Sigmoid colon (tissue), 4 donors: ENCODE data around the gene CCDC152.

Experiments
- POLR2A ChIP-seq, 2 donors: fragments of 450-650 bp; IDR thresholded peaks; one replicate each; pipeline ENCODE4 v1.6.1; 2016; ENCODE audit warnings: antibody characterized with exemption in 2 of 2, mild to moderate bottlenecking in 2 of 2, moderate library complexity in 2 of 2
- POLR2AphosphoS5 ChIP-seq, 4 donors: sonication (generic); formaldehyde crosslinking; IDR thresholded peaks; one replicate each; pipeline ENCODE4 v1.6.1; 2017; ENCODE audit warnings: antibody characterized with exemption in 4 of 4
- TF ChIP-seq, protein P1 (sequence below), 4 experiments: fragments of 450-650 bp in 3 of 4; fragments of 200-600 bp in 1 of 4; IDR thresholded peaks; one replicate each; pipeline ENCODE4 v1.5.1; 2016 to 2019; ENCODE audit warnings: antibody characterized with exemption in 4 of 4, mild to moderate bottlenecking in 3 of 4, moderate library complexity in 2 of 4

- TF ChIP-seq POLR2A (IDR thresholded peaks at IDR 0.05) (no peak), POLR2AphosphoS5 (IDR thresholded peaks at IDR 0.05) (no peak)
- TF ChIP-seq, protein P1, sequence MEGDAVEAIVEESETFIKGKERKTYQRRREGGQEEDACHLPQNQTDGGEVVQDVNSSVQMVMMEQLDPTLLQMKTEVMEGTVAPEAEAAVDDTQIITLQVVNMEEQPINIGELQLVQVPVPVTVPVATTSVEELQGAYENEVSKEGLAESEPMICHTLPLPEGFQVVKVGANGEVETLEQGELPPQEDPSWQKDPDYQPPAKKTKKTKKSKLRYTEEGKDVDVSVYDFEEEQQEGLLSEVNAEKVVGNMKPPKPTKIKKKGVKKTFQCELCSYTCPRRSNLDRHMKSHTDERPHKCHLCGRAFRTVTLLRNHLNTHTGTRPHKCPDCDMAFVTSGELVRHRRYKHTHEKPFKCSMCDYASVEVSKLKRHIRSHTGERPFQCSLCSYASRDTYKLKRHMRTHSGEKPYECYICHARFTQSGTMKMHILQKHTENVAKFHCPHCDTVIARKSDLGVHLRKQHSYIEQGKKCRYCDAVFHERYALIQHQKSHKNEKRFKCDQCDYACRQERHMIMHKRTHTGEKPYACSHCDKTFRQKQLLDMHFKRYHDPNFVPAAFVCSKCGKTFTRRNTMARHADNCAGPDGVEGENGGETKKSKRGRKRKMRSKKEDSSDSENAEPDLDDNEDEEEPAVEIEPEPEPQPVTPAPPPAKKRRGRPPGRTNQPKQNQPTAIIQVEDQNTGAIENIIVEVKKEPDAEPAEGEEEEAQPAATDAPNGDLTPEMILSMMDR (IDR thresholded peaks at IDR 0.05), result no peak
These were observed 11.5 kb downstream of the CCDC152 start for GRCh38 chr5:42768106-42768504.
